Neural cell (in vitro differentiated cells): ENCODE data around the gene MYO6. TPM values are rescaled to one million over a fixed set of nuclear protein-coding genes. Genes with fewer than 3 reads are reported as not detected.

Experiments used
- H2AFZ ChIP-seq: fragments of 200-600, 300-800 bp; sonication (generic), shearing (Covaris generic); 2 replicates; pipeline ENCODE4 v1.6.0; 2014; ENCODE audit warnings: low read depth, mild to moderate bottlenecking, antibody characterized with exemption, low read length, moderate library complexity
- H3F3A ChIP-seq: fragments of 200-600 bp; shearing (Covaris generic); 2 replicates; pipeline ENCODE4 v1.6.1; 2016; ENCODE audit warnings: mild to moderate bottlenecking, moderate library complexity, mixed read lengths, antibody characterized with exemption, low read length; ENCODE audit not compliant: insufficient read depth, poor library complexity, severe bottlenecking
- H3K27ac ChIP-seq: fragments of 200-600, 300-800 bp; sonication (generic), shearing (Covaris generic); 2 replicates; pipeline ENCODE4 v1.5.1; 2014; ENCODE audit warnings: mild to moderate bottlenecking, low read length, moderate library complexity
- H3K27me3 ChIP-seq: fragments of 300-800, 200-600 bp; sonication (generic), shearing (Covaris generic); 2 replicates; pipeline ENCODE4 v1.6.0; 2014; ENCODE audit warnings: mild to moderate bottlenecking, low read depth, low read length, moderate library complexity; ENCODE audit not compliant: insufficient read depth
- H3K36me3 ChIP-seq: fragments of 300-800, 200-600 bp; sonication (generic), shearing (Covaris generic); 2 replicates; pipeline ENCODE4 v1.5.1; 2014; ENCODE audit warnings: mild to moderate bottlenecking, antibody characterized with exemption, low read length, moderate library complexity; ENCODE audit not compliant: insufficient read depth
- H3K4me2 ChIP-seq: fragments of 300-800, 200-600 bp; sonication (generic), shearing (Covaris generic); 2 replicates; pipeline ENCODE4 v1.6.0; 2014; ENCODE audit warnings: mild to moderate bottlenecking, low read length
- H3K4me3 ChIP-seq: fragments of 300-800, 200-600 bp; sonication (generic), shearing (Covaris generic); 2 replicates; pipeline ENCODE4 v1.5.1; 2014; ENCODE audit warnings: mild to moderate bottlenecking, low read length, moderate library complexity
- H3K79me2 ChIP-seq: fragments of 200-600 bp; shearing (Covaris generic); replicated peaks from 2 replicates; pipeline ENCODE4 v1.6.0; 2014; ENCODE audit warnings: mild to moderate bottlenecking, low read length, moderate library complexity; ENCODE audit not compliant: insufficient read depth
- H3K9ac ChIP-seq: fragments of 300-800, 200-600 bp; sonication (generic), shearing (Covaris generic); 2 replicates; pipeline ENCODE4 v1.6.1; 2016; ENCODE audit warnings: mild to moderate bottlenecking, low read length, mixed read lengths
- H3K9me2 ChIP-seq: fragments of 200-600 bp; shearing (Covaris generic); 2 replicates; pipeline ENCODE4 v1.6.1; 2016; ENCODE audit warnings: mild to moderate bottlenecking, low read length, mixed read lengths; ENCODE audit not compliant: insufficient read depth
- H3K9me3 ChIP-seq: fragments of 200-600, 300-800 bp; sonication (generic), shearing (Covaris generic); 2 replicates; pipeline ENCODE4 v1.6.1; 2016; ENCODE audit warnings: mild to moderate bottlenecking, mixed run types, low read length, moderate library complexity, mixed read lengths
- H4K20me1 ChIP-seq: fragments of 200-600 bp; shearing (Covaris generic); 2 replicates; pipeline ENCODE4 v1.6.1; 2016; ENCODE audit warnings: mild to moderate bottlenecking, mixed run types; ENCODE audit not compliant: insufficient read depth
- CTCF ChIP-seq: fragments of 450-650 bp; IDR thresholded peaks from 2 replicates; pipeline ENCODE4 v1.5.1; 2014; ENCODE audit warnings: antibody characterized with exemption, mild to moderate bottlenecking, moderate library complexity; ENCODE audit not compliant: poor library complexity, severe bottlenecking
- EP300 ChIP-seq: fragments of 450-650 bp; conservative IDR thresholded peaks from 2 replicates; pipeline ENCODE4 v1.6.1; 2014; ENCODE audit warnings: antibody characterized with exemption, mild to moderate bottlenecking, moderate library complexity; ENCODE audit not compliant: poor library complexity, severe bottlenecking
- EZH2 ChIP-seq: fragments of 200-600, 300-800 bp; shearing (Covaris generic), sonication (generic); IDR thresholded peaks from 2 replicates; pipeline ENCODE4 v1.6.1; 2014; ENCODE audit warnings: antibody characterized with exemption, low read length, borderline replicate concordance, mild to moderate bottlenecking; ENCODE audit not compliant: insufficient read depth, poor library complexity, severe bottlenecking
- MXI1 ChIP-seq: fragments of 450-650 bp; conservative IDR thresholded peaks from 2 replicates; pipeline ENCODE4 v1.6.1; 2014; ENCODE audit warnings: antibody characterized with exemption, mild to moderate bottlenecking; ENCODE audit not compliant: poor library complexity, severe bottlenecking
- POLR2AphosphoS5 ChIP-seq: IDR thresholded peaks from 2 replicates; pipeline ENCODE4 v1.6.1; 2012
- RAD21 ChIP-seq: fragments of 450-650 bp; conservative IDR thresholded peaks from 2 replicates; pipeline ENCODE4 v1.6.1; 2014; ENCODE audit warnings: antibody characterized with exemption, mild to moderate bottlenecking, moderate library complexity
- REST ChIP-seq: IDR thresholded peaks from 2 replicates; pipeline ENCODE4 v1.6.1; 2012; ENCODE audit warnings: borderline replicate concordance
- SMC3 ChIP-seq: fragments of 450-650 bp; conservative IDR thresholded peaks from 2 replicates; pipeline ENCODE4 v1.6.1; 2014; ENCODE audit warnings: antibody characterized with exemption, mild to moderate bottlenecking, moderate library complexity; ENCODE audit not compliant: poor library complexity
- TAF1 ChIP-seq: IDR thresholded peaks from 2 replicates; pipeline ENCODE4 v1.6.1; 2012; ENCODE audit warnings: low read depth
- polyA plus RNA-seq: library from polyadenylated mRNA; depleted of rRNA; stranded (reverse); fragments of >200 nt; gene quantifications from 2 replicates; pipeline ENCODE4 v1.2.3, GENCODE V29; 2014

The MYO6 gene
- polyA plus RNA-seq, 1 donor from 2014 or later, result 49.1 TPM

- Histone ChIP-seq H3F3A (no peaks in the 10 kb centered on the region), H3K36me3 (no peaks in the 10 kb centered on the region), H3K9ac (no peak overlapping the region), H3K27ac (no peak overlapping the region), H3K4me2 (no peak overlapping the region), H3K9me2 (no peaks in the 10 kb centered on the region), H2AFZ (no peak overlapping the region), H3K79me2 (no peaks in the 10 kb centered on the region), H4K20me1 (no peaks in the 10 kb centered on the region), H3K9me3 (no peaks in the 10 kb centered on the region), H3K4me3 (no peak overlapping the region), H3K27me3 (no peaks in the 10 kb centered on the region)
- TF ChIP-seq SMC3 (no peak), EZH2 (no peak)
These were observed 203.1 kb downstream of the MYO6 start for GRCh38 chr6:75952128-75952527.

- Histone ChIP-seq H3K27me3 (no peaks in the 10 kb centered on the region), H3F3A (no peaks in the 10 kb centered on the region), H2AFZ (no peak overlapping the region), H4K20me1 (no peaks in the 10 kb centered on the region), H3K9me2 (no peaks in the 10 kb centered on the region), H3K9me3 (no peaks in the 10 kb centered on the region), H3K4me3 (no peak overlapping the region), H3K9ac (no peak overlapping the region), H3K27ac (no peak overlapping the region), H3K79me2 (no peaks in the 10 kb centered on the region), H3K36me3 (no peaks in the 10 kb centered on the region), H3K4me2 (no peak overlapping the region)
- TF ChIP-seq EZH2 (no peak), POLR2AphosphoS5 (no peak), RAD21 (no peak), MXI1 (no peak), REST (no peak), CTCF (no peak), TAF1 (no peak), SMC3 (no peak), EP300 (no peak)
These were observed 214.5 kb downstream of the MYO6 start for GRCh38 chr6:75963569-75963968.

- Histone ChIP-seq H3K4me2 (no peak overlapping the region), H3K27ac (no peak overlapping the region), H3K4me3 (no peak overlapping the region), H3F3A (no peaks in the 10 kb centered on the region), H4K20me1 (no peaks in the 10 kb centered on the region), H3K9me2 (no peaks in the 10 kb centered on the region), H3K79me2 (no peaks in the 10 kb centered on the region), H2AFZ (no peak overlapping the region), H3K9me3 (no peaks in the 10 kb centered on the region), H3K27me3 (no peaks in the 10 kb centered on the region), H3K36me3 (no peaks in the 10 kb centered on the region), H3K9ac (no peak overlapping the region)
- TF ChIP-seq EP300 (no peak), CTCF (no peak), POLR2AphosphoS5 (no peak), RAD21 (no peak), SMC3 (no peak), TAF1 (no peak), REST (no peak), EZH2 (no peak), MXI1 (no peak)
These were observed 219.1 kb downstream of the MYO6 start for GRCh38 chr6:75968143-75968542.
